Measurements from ENCODE around the gene P2RX1.

P2RX1 gene

DNA sequence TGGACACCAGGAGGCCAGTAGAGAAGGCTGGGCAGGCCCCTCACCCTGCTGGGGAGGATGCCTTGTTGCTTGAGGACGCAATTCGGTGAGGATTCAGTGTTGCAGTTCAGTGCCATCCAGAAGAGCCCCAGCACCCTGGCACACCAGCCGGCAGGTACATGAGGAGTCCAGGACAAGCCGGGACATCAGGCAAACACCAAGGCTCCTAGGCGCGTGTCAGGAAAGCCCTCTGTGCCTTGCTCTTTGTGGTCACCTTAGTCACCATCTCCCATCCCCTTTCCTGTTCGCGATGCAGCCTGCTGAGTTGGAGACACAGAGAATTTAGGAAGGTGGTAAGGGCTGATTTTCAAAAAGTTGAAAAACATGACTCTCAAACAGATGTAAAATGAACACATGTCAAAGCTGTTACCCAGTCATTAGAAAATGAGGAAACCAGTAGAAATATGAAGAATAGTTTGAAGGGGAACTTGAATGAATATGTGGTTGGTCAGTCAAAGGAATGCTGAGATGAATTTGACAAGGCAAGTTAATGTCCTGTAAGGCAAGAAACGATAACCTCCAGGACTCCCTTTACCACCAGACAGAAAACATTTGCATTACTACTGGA is 67.9 kb downstream of the P2RX1 start:
- H3F3A ChIP-seq (ENCODE audit: control insufficient read depth, insufficient read depth), result no peaks in the 10 kb centered on the region
- H3K4me1 ChIP-seq (ENCODE audit: control insufficient read depth, low read length), result peaks cover 21% of the 10 kb centered on the region
- H3K27me3 ChIP-seq (ENCODE audit: control insufficient read depth, low read length), result no peaks in the 10 kb centered on the region
- TF ChIP-seq, protein P1, sequence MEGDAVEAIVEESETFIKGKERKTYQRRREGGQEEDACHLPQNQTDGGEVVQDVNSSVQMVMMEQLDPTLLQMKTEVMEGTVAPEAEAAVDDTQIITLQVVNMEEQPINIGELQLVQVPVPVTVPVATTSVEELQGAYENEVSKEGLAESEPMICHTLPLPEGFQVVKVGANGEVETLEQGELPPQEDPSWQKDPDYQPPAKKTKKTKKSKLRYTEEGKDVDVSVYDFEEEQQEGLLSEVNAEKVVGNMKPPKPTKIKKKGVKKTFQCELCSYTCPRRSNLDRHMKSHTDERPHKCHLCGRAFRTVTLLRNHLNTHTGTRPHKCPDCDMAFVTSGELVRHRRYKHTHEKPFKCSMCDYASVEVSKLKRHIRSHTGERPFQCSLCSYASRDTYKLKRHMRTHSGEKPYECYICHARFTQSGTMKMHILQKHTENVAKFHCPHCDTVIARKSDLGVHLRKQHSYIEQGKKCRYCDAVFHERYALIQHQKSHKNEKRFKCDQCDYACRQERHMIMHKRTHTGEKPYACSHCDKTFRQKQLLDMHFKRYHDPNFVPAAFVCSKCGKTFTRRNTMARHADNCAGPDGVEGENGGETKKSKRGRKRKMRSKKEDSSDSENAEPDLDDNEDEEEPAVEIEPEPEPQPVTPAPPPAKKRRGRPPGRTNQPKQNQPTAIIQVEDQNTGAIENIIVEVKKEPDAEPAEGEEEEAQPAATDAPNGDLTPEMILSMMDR (IDR thresholded peaks at IDR 0.05; ENCODE audit: low read depth, low read length, poor library complexity, severe bottlenecking), result no peak
- no peak for TF ChIP-seq EZH2phosphoT487 (IDR thresholded peaks at IDR 0.05; ENCODE audit: borderline replicate concordance, low read length)
- peaks cover 27% of the 10 kb centered on the region for H3K79me2 ChIP-seq (ENCODE audit: control insufficient read depth, low read length)
- H3K9me3 ChIP-seq (ENCODE audit: control insufficient read depth, insufficient read depth, low read length), result no peaks in the 10 kb centered on the region
- H3K9me2 ChIP-seq (replicated peaks; ENCODE audit: control insufficient read depth, low read length), result no peaks in the 10 kb centered on the region
- H3K4me3 ChIP-seq (ENCODE audit: low read length), result no peak overlapping the region
- H4K20me1 ChIP-seq (ENCODE audit: control insufficient read depth, insufficient read depth, low read depth, low read length), result peaks cover 19% of the 10 kb centered on the region; the same call in 1 of the 2 replicates
- peaks cover 17% of the 10 kb centered on the region for H3K36me3 ChIP-seq (ENCODE audit: control insufficient read depth, low read length)
- H3K27ac ChIP-seq (ENCODE audit: low read depth, low read length), result no peak overlapping the region
- no peak overlapping the region for H3K4me2 ChIP-seq (ENCODE audit: low read length)

DNA sequence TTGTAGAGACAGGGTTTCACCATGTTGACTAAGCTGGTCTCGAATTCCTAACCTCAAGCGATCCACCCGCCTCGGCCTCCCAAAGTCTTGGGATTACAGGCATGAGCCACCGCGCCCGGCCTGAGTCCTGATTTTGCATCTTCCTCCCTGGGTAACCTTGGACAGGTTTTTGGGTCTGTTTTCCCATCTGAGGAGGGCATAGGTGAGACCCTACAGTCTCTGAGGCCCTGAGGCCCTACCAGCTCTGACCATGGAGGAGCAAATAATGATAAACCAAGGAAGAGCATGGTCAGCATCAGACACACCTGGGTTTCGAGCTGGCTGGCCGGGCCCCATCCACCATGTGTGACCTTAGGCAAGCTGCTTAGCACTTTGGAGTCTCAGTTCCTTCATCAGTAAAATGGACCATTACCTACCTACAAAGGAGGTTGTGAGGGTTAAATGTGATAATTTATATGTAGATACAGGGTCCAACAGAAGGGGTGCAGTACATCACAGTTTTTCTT is 69.0 kb downstream of the P2RX1 start:
- no peaks in the 10 kb centered on the region for H3K27me3 ChIP-seq (ENCODE audit: control insufficient read depth, low read length)
- no peaks in the 10 kb centered on the region for H3F3A ChIP-seq (ENCODE audit: control insufficient read depth, insufficient read depth)
- H3K9me2 ChIP-seq (replicated peaks; ENCODE audit: control insufficient read depth, low read length), result no peaks in the 10 kb centered on the region
- H3K36me3 ChIP-seq (ENCODE audit: control insufficient read depth, low read length), result peaks cover 28% of the 10 kb centered on the region
- H4K20me1 ChIP-seq (ENCODE audit: control insufficient read depth, insufficient read depth, low read depth, low read length), result peaks cover 19% of the 10 kb centered on the region; the same call in 1 of the 2 replicates
- H3K4me3 ChIP-seq (ENCODE audit: low read length), result no peak overlapping the region
- peaks cover 38% of the 10 kb centered on the region for H3K79me2 ChIP-seq (ENCODE audit: control insufficient read depth, low read length)
- TF ChIP-seq EZH2phosphoT487 (IDR thresholded peaks at IDR 0.05; ENCODE audit: borderline replicate concordance, low read length), result no peak
- TF ChIP-seq, protein P1 (IDR thresholded peaks at IDR 0.05; ENCODE audit: low read depth, low read length, poor library complexity, severe bottlenecking), result no peak
- H3K4me2 ChIP-seq (ENCODE audit: low read length), result no peak overlapping the region
- H3K27ac ChIP-seq (ENCODE audit: low read depth, low read length), result no peak overlapping the region
- peaks cover 21% of the 10 kb centered on the region for H3K4me1 ChIP-seq (ENCODE audit: control insufficient read depth, low read length)
- no peaks in the 10 kb centered on the region for H3K9me3 ChIP-seq (ENCODE audit: control insufficient read depth, insufficient read depth, low read length)

All from DOHH2 (cell line).